ENCODE data around the gene SLCO4A1. TPM values are rescaled to one million over a fixed set of nuclear protein-coding genes. Genes with fewer than 3 reads are reported as not detected.

SLCO4A1 gene
- total RNA-seq, 2 experiments from 2014 or later, result 66.5 to 68.4 TPM

GRCh38 chr20:62692801-62693523 is 50.7 kb downstream of the SLCO4A1 start:
- DNase-seq, result no peak

GRCh38 chr20:62693524-62693922 is 51.2 kb downstream of the SLCO4A1 start:
- Mint-ChIP-seq H3K4me1 (ENCODE audit: low read depth) (peaks cover 5% of the 10 kb centered on the region), H3K4me3 (no peak overlapping the region), H3K27me3 (peaks cover 2% of the 10 kb centered on the region), H3K36me3 (ENCODE audit: low read depth) (no peaks in the 10 kb centered on the region), H3K27ac (no peak overlapping the region), H3K9me3 (no peaks in the 10 kb centered on the region)
- intact Hi-C loops (cut with micrococcal nuclease), result no loop called here
- DNase-seq (no peak), ATAC-seq (no peak)
- POLR2A ChIA-PET, result no interaction called here
- no peak for TF ChIP-seq CTCF (IDR thresholded peaks at IDR 0.05)
- CTCF ChIA-PET, result interaction anchor here (1.8 kb wide), 2 partner anchors 98 to 115 kb away, joined by 4 to 8 read pairs; no protein-coding TSS in a partner anchor

More at GRCh38 chr20:62692801-62693523, 50.7 kb downstream of the SLCO4A1 start:
- ChIA-PET CTCF (interaction anchor here (1.8 kb wide), 1 partner anchor 99 kb away, joined by 8 read pairs; no protein-coding TSS in a partner anchor), POLR2A (no interaction called here)
- Mint-ChIP-seq H3K4me1 (ENCODE audit: low read depth) (peaks cover 5% of the 10 kb centered on the region), H3K9me3 (no peaks in the 10 kb centered on the region), H3K36me3 (ENCODE audit: low read depth) (no peaks in the 10 kb centered on the region), H3K4me3 (no peak overlapping the region), H3K27me3 (peaks cover 2% of the 10 kb centered on the region), H3K27ac (no peak overlapping the region)
- no peak for TF ChIP-seq CTCF (IDR thresholded peaks at IDR 0.05)
- no peak for ATAC-seq
- intact Hi-C loops (cut with micrococcal nuclease), result no loop called here

- no peak for ATAC-seq
- no peak for TF ChIP-seq CTCF (IDR thresholded peaks at IDR 0.05)
- Mint-ChIP-seq H3K36me3 (ENCODE audit: low read depth) (no peaks in the 10 kb centered on the region), H3K4me1 (ENCODE audit: low read depth) (peaks cover 5% of the 10 kb centered on the region), H3K4me3 (no peak overlapping the region), H3K9me3 (no peaks in the 10 kb centered on the region), H3K27ac (no peak overlapping the region), H3K27me3 (peaks cover 2% of the 10 kb centered on the region)
- POLR2A ChIA-PET, result interaction anchor here (0.8 to 1.1 kb wide), 3 partner anchors 14 to 60 kb away, joined by 3 read pairs; no protein-coding TSS in a partner anchor
- DNase-seq, result no peak
- intact Hi-C loops (cut with micrococcal nuclease), result no loop called here
- CTCF ChIA-PET, result interaction anchor here (1.8 kb wide), 2 partner anchors 97 to 114 kb away, joined by 4 to 8 read pairs; no protein-coding TSS in a partner anchor
Measured at GRCh38 chr20:62694106-62694505, 51.8 kb downstream of the SLCO4A1 start.

DNA sequence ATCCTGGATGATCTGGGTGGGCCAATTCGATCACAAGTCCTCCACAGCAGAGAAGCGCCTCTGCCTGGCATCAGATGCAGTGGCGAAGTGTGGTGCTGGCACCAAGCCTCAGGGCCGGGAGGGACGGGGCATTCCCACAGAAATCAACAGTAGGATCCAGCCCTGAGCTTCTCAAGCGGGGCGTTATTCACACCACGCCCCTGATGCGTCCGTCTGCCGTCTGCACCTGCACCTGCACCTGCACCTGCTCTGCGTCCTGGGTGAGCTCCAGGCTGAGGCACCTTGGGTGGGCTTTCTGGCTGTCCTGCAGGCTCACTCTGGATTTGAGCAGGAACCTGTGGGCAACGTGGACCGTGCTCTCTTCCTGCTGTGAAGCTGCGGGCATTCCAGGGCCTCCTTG is 52.6 kb downstream of the SLCO4A1 start:
- Mint-ChIP-seq H3K36me3 (ENCODE audit: low read depth) (no peaks in the 10 kb centered on the region), H3K27ac (no peak overlapping the region), H3K4me1 (ENCODE audit: low read depth) (peaks cover 5% of the 10 kb centered on the region), H3K4me3 (no peak overlapping the region), H3K27me3 (peaks cover 2% of the 10 kb centered on the region), H3K9me3 (no peaks in the 10 kb centered on the region)
- DNase-seq (no peak), ATAC-seq (no peak)
- intact Hi-C loops (cut with micrococcal nuclease), result no loop called here
- TF ChIP-seq CTCF (IDR thresholded peaks at IDR 0.05), result no peak
- CTCF ChIA-PET, result interaction anchor here (1.8 kb wide), 2 partner anchors 97 to 114 kb away, joined by 4 to 8 read pairs; no protein-coding TSS in a partner anchor
- POLR2A ChIA-PET, result interaction anchor here (0.6 to 1.1 kb wide), 4 partner anchors 15 to 59 kb away, joined by 3 read pairs; no protein-coding TSS in a partner anchor
